Right cardiac atrium (tissue), 5 donors: Measurements from ENCODE around the gene JCAD. TPM values are rescaled to one million over a fixed set of nuclear protein-coding genes. Genes with fewer than 3 reads are reported as not detected.

ENCODE experiments used
- ATAC-seq, 2 donors: fragments of 200-7000 bp; cut with Tn5 transposase; one replicate each; pipeline versions ENCODE4 v1.8.0 to v1.9.1; 2020; ENCODE audit warnings: moderate library complexity in 2 of 2, mild to moderate bottlenecking in 1 of 2
- DNase-seq, 3 donors: peaks; one replicate each; pipeline ENCODE4 v3.0.0-alpha.2; 2020
- H3K27ac ChIP-seq: one replicate; pipeline ENCODE4 v1.5.1; 2013; ENCODE audit warnings: mild to moderate bottlenecking, low read length, control low read depth, moderate library complexity
- H3K27me3 ChIP-seq: one replicate; pipeline ENCODE4 v1.6.1; 2013; ENCODE audit not compliant: control insufficient read depth, insufficient read depth
- H3K4me1 ChIP-seq: one replicate; pipeline ENCODE4 v1.6.1; 2013; ENCODE audit warnings: low read length; ENCODE audit not compliant: control insufficient read depth, insufficient read depth
- H3K4me3 ChIP-seq: one replicate; pipeline ENCODE4 v1.5.1; 2013; ENCODE audit warnings: low read length, control low read depth
- H3K9me3 ChIP-seq: one replicate; pipeline ENCODE4 v1.6.1; 2013; ENCODE audit warnings: low read length; ENCODE audit not compliant: control insufficient read depth
- WGBS: extraction: QIAGEN DNeasy Blood & Tissue Kit; methylation state at CpG from one replicate; pipeline ENCODE4 v1.1.7; 2013; 5-methylcytosine and 5-hydroxymethylcytosine counted together
- intact Hi-C, 4 donors: fragments of 100-400 bp; cut with DNase I; formaldehyde crosslinking; loops; one replicate each; pipeline versions ENCODE4 v1.11.0 to v1.14.0; 2022 to 2023
- polyA plus RNA-seq: library from polyadenylated mRNA; stranded (reverse); fragments of 200-250 nt; gene quantifications from one replicate; pipeline ENCODE4 v1.2.3, GENCODE V29; 2013
- total RNA-seq, 4 donors: library from RNA; stranded (reverse); fragmentation: NEBNext Ultra II Directional; extraction: Animal tissue kit (Norgen Biotek cat#: 25700); gene quantifications; one replicate each; pipeline ENCODE4 v1.2.1, GENCODE V29; 2021
- donor health status: healthy with polysubstance abuse.
- donor health status: DM: no; HTN: yes; CAD: no.
- donor health status: DM: no; HTN: no; CAD: no.
- donor health status: DM: no; HTN: yes; CAD: no; lungs with severe emphysema.
- donor health status: DM: yes; HTN: yes; CAD: no.

Gene JCAD
- total and polyA plus RNA-seq, 5 donors: 17.6 to 76.7 (median 37.7) TPM

DNA sequence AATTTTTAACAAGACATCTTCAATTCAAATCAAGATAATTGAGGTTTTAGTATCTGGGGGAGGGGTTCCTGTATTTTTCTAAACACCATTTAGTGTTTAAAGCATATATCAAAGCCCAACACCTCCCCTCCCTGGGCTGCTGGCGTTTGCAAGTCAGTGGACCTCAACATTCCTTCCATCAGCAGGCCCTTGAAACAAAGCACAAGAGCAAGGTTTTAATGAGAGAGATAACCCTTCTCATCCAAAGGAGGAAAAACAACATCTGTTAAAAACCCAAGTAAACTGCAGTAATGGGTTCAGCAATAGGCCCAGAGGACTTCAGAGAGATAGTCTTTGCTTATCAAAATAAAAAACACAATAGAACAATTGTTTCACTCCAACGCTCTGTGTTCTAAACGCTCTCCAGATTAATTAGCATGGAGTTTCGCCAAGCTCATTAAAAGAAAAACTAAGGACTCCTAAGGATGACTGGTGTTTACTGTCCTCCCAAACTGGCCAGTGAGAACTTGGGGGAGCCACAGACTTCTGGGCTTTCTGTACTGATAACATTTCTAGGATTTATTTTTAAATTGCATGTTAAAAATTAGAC is 2.5 kb downstream of the JCAD start:
- peaks cover 7% of the 10 kb centered on the region for H3K4me1 ChIP-seq
- peak overlapping the region; percentile 70 for H3K27ac ChIP-seq
- H3K27me3 ChIP-seq: no peaks in the 10 kb centered on the region
- ATAC-seq (no peak), DNase-seq (no peak)
- 39% methylated on average over 4 of the region's 4 CpGs for WGBS
- peak overlapping the region; percentile 91 for H3K4me3 ChIP-seq
- intact Hi-C loops: no loop called here
- H3K9me3 ChIP-seq: no peaks in the 10 kb centered on the region

DNA sequence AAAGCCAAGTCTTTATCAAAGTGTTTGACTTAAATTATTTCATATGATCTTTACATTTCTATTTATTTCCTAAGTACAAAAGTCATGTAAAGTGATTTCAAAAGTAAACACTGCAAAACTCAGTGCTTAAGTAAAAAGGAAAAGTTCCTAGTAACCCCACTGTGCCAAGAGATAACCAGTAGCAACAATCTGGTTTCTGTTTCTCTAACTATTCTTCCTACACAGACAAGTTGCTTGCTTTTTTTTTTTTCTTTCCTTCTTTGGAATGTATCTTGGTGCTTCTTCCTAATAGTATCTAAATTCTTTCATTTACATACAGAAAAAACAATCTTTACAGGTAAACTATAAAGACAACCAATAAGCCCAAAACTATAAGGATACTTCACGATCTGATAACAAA is 3.1 kb downstream of the JCAD start:
- Histone ChIP-seq H3K27me3 (no peaks in the 10 kb centered on the region), H3K4me3 (no peak overlapping the region), H3K27ac (no peak overlapping the region), H3K4me1 (peaks cover 7% of the 10 kb centered on the region), H3K9me3 (no peaks in the 10 kb centered on the region)
- no peak for ATAC-seq
- no peak for DNase-seq
- WGBS: 53% methylated on average over 1 of the region's 1 CpG
- intact Hi-C loops: no loop called here

DNA sequence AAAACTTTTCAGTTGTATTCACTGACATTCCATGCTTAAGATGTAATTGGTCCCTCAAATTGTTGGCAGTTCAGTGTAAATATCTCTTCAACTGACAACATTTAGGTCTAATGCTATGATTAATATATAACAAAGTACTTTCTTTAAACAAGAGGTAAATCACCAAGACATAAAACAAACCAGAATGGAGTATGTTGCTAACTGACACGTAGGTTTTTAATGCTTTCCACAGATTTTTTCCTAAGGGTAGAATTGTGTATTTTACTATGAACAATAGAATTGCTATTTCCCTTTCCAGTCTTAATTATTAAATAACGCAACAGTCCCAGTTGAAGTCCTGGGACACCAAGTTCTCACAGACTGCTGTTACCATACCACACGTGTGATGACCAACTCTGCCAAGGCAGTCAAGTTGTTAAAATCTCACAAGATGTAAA is 4.1 kb downstream of the JCAD start:
- peak overlapping the region; percentile 34 for H3K4me3 ChIP-seq
- ATAC-seq (peak in 1 of 2 donors; percentile 45), DNase-seq (no peak)
- no peaks in the 10 kb centered on the region for H3K9me3 ChIP-seq
- H3K27ac ChIP-seq: no peak overlapping the region
- H3K4me1 ChIP-seq: peaks cover 7% of the 10 kb centered on the region
- H3K27me3 ChIP-seq: no peaks in the 10 kb centered on the region
- WGBS: 34% methylated on average over 3 of the region's 3 CpGs
- intact Hi-C loops: no loop called here

- Histone ChIP-seq H3K9me3 (no peaks in the 10 kb centered on the region), H3K4me1 (peaks cover 11% of the 10 kb centered on the region), H3K4me3 (no peak overlapping the region), H3K27me3 (no peaks in the 10 kb centered on the region), H3K27ac (no peak overlapping the region)
- intact Hi-C loops: no loop called here
- ATAC-seq (no peak), DNase-seq (no peak)
- WGBS: 79% methylated on average over 6 of the region's 6 CpGs
Observed at GRCh38 chr10:30052062-30052461, 7.3 kb downstream of the JCAD start.

DNA sequence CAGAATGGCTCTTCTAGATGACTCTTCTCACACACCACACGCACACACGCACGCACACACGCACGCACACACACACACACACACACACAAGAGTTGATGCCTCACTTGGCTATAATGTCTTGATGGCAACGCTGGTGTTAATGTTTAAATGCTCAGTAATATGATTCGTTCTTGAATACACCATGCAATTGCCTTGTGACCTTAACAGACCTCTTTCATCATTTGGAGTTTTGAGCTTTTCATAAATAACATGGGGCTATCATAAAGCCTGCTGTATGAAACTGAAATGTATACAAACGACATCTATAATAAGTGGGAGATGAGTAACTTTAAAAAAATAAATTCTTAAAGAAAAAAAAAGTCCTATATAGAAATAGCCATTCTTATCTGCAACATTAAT is 8.2 kb downstream of the JCAD start:
- H3K9me3 ChIP-seq: no peaks in the 10 kb centered on the region
- H3K27ac ChIP-seq: no peak overlapping the region
- H3K27me3 ChIP-seq: no peaks in the 10 kb centered on the region
- WGBS: 73% methylated on average over 8 of the region's 8 CpGs
- H3K4me1 ChIP-seq: peaks cover 11% of the 10 kb centered on the region
- intact Hi-C loops: no loop called here
- no peak overlapping the region for H3K4me3 ChIP-seq
- ATAC-seq (no peak), DNase-seq (no peak)

GRCh38 chr10:30050411-30050810 is 9.0 kb downstream of the JCAD start:
- Histone ChIP-seq H3K4me3 (no peak overlapping the region), H3K27me3 (no peaks in the 10 kb centered on the region), H3K4me1 (peaks cover 11% of the 10 kb centered on the region), H3K9me3 (no peaks in the 10 kb centered on the region), H3K27ac (no peak overlapping the region)
- WGBS: 66% methylated on average over 3 of the region's 3 CpGs
- no peak for ATAC-seq
- DNase-seq: no peak
- intact Hi-C loops: no loop called here

DNA sequence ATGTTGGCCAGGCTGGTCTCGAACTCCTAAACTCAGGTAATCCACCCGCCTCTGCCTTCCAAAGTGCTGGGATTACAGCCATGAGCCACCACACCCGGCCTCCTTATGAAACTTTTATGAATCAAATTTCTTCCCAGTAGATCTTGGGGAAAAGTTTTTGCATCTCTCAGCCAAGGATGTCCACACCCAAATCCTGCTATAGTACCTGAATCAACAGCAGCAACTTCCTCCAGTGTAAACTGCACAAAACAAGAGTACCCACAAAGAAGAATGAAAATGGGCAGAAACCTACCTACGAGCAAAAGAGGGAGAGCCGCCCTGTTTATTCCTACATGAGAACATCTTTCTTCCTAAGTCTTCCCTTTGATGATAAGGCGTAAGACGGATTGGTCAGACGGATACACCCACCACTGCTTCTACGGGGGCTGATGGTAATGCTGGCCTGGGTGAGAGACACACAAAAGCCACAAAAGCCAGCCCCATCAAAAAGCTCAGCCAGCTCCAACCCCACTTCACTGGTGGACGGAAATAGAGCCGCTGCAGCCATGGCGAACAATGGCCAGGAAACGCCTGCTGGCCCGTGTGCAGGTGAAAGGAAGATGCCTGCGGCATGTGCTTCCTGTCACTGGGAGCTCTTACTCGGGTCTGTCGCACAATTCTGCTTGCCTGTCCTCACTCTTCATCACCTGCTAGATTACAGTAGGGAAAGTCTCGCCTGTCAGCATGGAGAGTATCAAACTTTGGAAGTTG is 10.4 kb downstream of the JCAD start:
- DNase-seq (peak in 1 of 3 donors; percentile 58), ATAC-seq (peak in 1 of 2 donors; percentile 70)
- Histone ChIP-seq H3K4me3 (no peak overlapping the region), H3K4me1 (peaks cover 11% of the 10 kb centered on the region), H3K27ac (peak overlapping the region; percentile 63), H3K9me3 (no peaks in the 10 kb centered on the region), H3K27me3 (no peaks in the 10 kb centered on the region)
- intact Hi-C loops: no loop called here
- WGBS: 48% methylated on average over 18 of the region's 18 CpGs

- peaks cover 11% of the 10 kb centered on the region for H3K4me1 ChIP-seq
- 71% methylated on average over 11 of the region's 11 CpGs for WGBS
- no peak for ATAC-seq
- no peaks in the 10 kb centered on the region for H3K9me3 ChIP-seq
- no peak overlapping the region for H3K4me3 ChIP-seq
- DNase-seq: no peak
- H3K27me3 ChIP-seq: no peaks in the 10 kb centered on the region
- intact Hi-C loops: no loop called here
- H3K27ac ChIP-seq: no peak overlapping the region
Observed at GRCh38 chr10:30047924-30048531, 11.4 kb downstream of the JCAD start.

DNA sequence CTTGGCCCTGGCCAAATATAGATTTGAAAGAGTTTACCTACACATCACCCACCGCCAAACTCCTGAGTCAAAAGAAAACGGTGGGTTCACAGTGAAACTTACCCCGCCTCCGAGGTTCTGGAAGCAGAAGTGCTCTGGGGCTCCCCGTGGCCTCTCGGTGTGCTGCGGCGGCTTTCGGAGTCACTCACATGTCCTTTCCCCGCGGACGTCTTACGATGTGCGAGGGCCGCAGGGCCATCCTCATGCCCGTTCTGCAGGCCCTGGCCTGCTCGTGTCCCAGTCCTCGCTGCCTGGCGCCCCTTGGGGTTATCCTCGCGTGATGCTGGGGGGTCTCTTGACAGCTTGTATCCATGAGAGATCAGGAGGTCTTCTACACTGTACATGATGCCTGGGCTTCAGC is 12.0 kb downstream of the JCAD start:
- H3K4me3 ChIP-seq: no peak overlapping the region
- H3K9me3 ChIP-seq: no peaks in the 10 kb centered on the region
- DNase-seq (peak in 1 of 3 donors; percentile 54), ATAC-seq (peak in 1 of 2 donors; percentile 6)
- intact Hi-C loops: no loop called here
- H3K27me3 ChIP-seq: no peaks in the 10 kb centered on the region
- no peak overlapping the region for H3K27ac ChIP-seq
- WGBS: 95% methylated on average over 21 of the region's 21 CpGs
- peaks cover 11% of the 10 kb centered on the region for H3K4me1 ChIP-seq

GRCh38 chr10:30046476-30046875 is 12.9 kb downstream of the JCAD start:
- WGBS: 35% methylated on average over 3 of the region's 3 CpGs
- H3K4me1 ChIP-seq: peaks cover 15% of the 10 kb centered on the region
- H3K27ac ChIP-seq: no peak overlapping the region
- no peak for ATAC-seq
- no peaks in the 10 kb centered on the region for H3K9me3 ChIP-seq
- intact Hi-C loops: no loop called here
- no peaks in the 10 kb centered on the region for H3K27me3 ChIP-seq
- H3K4me3 ChIP-seq: no peak overlapping the region
- DNase-seq: no peak

- Histone ChIP-seq H3K27me3 (no peaks in the 10 kb centered on the region), H3K9me3 (no peaks in the 10 kb centered on the region), H3K4me1 (peaks cover 14% of the 10 kb centered on the region), H3K4me3 (no peak overlapping the region), H3K27ac (no peak overlapping the region)
- no peak for DNase-seq
- intact Hi-C loops: no loop called here
- 80% methylated on average over 7 of the region's 7 CpGs for WGBS
- ATAC-seq: no peak
Observed at GRCh38 chr10:30045961-30046360, 13.4 kb downstream of the JCAD start.
